Fibroblast of lung (primary cell): Measurements from ENCODE around the gene HACE1.

Experiments
- CTCF ChIP-seq, 2 donors: IDR thresholded peaks in 1 of 2; conservative IDR thresholded peaks in 1 of 2; 1 replicate in 1 of 2; 2 replicates in 1 of 2; pipeline ENCODE4 v1.5.1; 2011 to 2012; ENCODE audit warnings: low read length in 2 of 2, control low read depth in 1 of 2, inconsistent platforms in 1 of 2, low read depth in 1 of 2, mild to moderate bottlenecking in 1 of 2
- EZH2 ChIP-seq: IDR thresholded peaks from 2 replicates; pipeline ENCODE4 v1.5.1; 2012; ENCODE audit warnings: low read length, control low read depth, mild to moderate bottlenecking; ENCODE audit errors: missing control alignments

- TF ChIP-seq CTCF (conservative IDR thresholded peaks at IDR 0.05 in 1 of 2, IDR thresholded peaks at IDR 0.05 in 1 of 2; ENCODE audit: low read depth in 1 of 2, low read length in 2 of 2) = no peak
- TF ChIP-seq EZH2 = no peak
Observed at GRCh38 chr6:104862456-104862855, 2.7 kb upstream of the HACE1 start.
